ENCODE results near the gene CCNA1. TPM values are rescaled to one million over a fixed set of nuclear protein-coding genes. Genes with fewer than 3 reads are reported as not detected.
A peak's percentile ranks its signal among the peaks of the same experiment; 100 is the strongest.

The CCNA1 gene
- total RNA-seq, 1 donor from 2014 or later, result not detected

DNA sequence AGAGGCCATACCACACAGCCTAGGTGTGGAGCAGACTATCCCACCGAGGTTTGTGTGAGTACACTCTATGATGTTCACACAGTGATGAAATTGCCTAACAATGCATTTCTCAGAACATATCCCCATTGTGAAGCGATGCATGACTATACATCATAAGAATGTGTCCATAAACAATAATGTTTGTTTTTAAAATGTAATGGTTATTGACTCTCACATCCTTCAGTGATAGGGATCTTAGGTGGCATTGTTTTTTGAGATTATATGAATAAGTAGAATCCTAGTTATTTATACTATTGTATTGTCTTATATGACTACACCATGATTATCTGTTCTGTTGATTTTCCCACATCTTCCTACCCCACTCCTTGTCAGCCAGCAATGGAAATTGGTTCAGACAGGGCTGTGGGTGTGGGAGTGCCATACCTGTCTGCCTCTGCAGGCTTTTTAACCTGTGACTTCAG, 13.6 kb downstream of the CCNA1 start:
- no peak for ATAC-seq (ENCODE audit: poor library complexity)
- intact Hi-C loops (cut with DNase I), result no loop called here
- no peak for DNase-seq

DNA sequence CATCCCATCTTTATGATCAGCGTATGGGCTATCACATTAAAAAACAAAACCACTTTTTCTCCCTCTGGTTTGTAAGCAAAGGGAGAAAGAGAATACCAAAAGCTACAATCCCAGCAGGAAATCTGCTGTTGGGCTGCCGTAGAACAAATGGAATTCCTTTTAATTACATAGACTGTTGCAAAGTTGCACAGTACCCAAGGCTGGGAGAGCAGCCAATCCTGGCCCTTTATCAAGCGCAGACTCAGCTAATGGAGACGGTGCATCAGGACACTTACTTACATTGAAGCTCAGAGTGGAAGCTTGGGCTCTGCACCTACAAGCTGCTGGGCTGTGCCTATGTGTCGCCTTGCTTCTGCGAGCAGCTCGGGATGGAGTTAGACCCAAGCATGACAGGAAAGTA, 15.2 kb downstream of the CCNA1 start:
- ATAC-seq (ENCODE audit: poor library complexity), result no peak

DNA sequence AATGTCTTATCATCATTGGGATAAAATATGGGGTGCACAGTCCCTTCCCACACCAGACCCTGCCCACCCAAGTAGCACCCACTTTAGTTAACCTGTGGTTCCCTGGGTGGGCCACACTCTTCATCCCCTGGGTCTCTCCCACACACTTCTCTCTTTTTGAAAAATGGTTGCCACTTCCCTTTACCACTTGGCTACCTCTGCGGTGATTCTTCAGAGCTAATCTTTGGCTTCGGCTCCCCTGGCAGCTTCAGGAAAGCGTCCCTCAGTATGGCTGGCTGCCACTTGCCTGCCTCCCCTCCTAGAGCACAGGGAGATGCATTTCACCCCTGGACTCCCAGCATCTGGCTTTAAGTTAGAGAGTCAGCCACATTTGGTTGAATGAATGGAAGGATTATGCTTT, 18.2 kb downstream of the CCNA1 start:
- DNase-seq (no peak), ATAC-seq (ENCODE audit: poor library complexity) (no peak)
- intact Hi-C loops (cut with DNase I), result no loop called here

More for the DNA sequence above, 15.2 kb downstream of the CCNA1 start:
- no peak for DNase-seq
- intact Hi-C loops (cut with DNase I), result no loop called here

DNA sequence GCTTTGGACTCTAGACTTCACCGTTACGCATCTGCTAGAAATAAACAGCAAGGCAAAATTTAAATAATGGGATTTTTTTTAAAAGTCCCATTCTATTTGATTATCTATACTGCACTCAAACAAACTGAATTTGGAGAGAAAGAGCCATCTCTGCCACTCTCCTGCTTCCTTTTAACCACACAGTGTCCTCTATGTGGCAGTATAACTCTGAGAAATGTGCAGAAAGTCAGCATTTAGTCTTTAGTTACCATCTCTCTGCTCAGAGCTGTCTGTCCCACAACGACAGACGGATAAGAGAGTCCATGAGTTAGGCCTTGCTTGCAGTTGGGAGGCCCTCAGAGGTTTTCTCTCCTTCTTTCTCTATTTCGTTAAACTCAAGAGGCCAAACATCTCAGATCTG, 21.2 kb downstream of the CCNA1 start:
- ATAC-seq (ENCODE audit: poor library complexity), result peak; percentile 82
- no peak for DNase-seq
- intact Hi-C loops (cut with DNase I), result no loop called here

DNA sequence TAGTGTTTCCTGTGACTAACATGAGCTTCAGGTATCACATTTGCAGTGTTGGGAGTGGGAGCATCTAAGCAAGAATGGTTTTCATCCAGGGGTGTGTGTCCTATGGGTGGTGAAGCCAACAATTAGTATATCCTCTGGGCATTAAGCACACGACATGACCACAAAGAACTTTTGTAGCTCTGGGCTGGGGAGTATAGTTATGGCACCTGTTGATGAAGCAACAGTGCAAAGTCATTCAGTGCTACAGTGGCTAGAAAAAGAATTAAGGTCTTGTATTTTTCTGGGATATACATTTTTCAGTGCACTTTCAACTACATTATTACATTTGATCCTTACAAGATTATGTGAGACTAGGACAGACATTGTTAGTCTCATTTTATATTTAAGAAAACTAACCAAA, 21.8 kb downstream of the CCNA1 start:
- ATAC-seq (ENCODE audit: poor library complexity), result no peak
- intact Hi-C loops (cut with DNase I), result no loop called here
- DNase-seq, result no peak

DNA sequence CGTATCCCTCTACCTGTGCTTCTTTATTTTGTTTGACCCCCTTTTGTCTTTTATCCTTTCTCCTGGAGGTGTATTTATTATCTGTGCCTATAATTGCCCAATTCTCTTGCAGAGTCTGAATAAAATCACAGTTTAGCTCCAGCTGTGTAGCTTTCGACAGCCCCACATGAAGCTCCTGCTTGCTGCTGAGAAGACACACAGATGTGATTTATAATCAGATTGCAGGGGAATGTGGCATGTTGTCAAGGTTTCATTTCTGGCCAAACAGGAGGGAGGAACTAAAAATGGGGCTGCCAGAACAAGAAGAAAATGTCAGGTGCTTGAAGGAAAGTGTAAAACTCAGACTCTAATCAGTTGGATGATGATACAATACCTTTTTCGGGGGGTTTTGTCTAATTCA, 22.7 kb downstream of the CCNA1 start:
- ATAC-seq (ENCODE audit: poor library complexity) (no peak), DNase-seq (no peak)
- intact Hi-C loops (cut with DNase I), result no loop called here

DNA sequence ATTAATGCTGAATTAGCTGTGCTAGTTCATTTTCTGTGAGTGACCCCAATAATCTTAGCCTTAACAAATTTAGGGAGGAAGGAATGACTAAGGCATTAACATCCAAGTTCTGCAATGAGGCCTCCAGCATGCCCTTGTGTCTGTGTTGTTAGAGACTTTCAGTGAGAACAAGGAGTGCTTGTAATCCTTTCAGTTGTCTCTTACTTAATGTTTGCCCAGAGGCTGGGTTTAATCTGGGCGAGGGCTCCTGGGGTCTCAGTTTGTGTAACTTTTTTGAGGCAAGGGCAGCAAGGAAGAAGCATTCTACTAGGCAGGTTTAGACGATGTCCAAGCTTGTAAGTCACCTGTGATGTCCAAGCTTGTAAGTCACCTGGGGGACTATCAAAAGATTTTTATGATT, 24.3 kb downstream of the CCNA1 start:
- intact Hi-C loops (cut with DNase I), result loop anchor here (2.0 kb wide), 1 partner anchor 278 kb away; no protein-coding TSS in a partner anchor
- DNase-seq, result no peak
- ATAC-seq (ENCODE audit: poor library complexity), result no peak

DNA sequence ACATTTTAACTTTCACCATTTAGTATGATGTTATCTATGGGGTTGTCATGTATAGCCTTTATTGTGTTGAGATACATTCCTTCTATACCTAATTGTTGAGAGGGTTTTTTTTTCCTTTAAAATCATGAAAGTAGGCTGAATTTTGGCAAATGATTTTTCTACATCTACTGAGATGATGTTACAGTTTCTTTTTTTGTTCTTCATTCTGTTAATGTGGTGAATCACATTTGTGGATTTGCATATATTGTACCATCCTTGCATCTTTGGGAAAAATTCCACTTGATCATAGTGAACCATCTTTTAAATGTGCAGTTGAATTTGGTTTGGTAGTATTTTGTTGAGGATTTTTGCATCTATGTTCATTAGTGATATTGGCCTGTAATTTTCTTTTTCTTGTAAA, 29.2 kb downstream of the CCNA1 start:
- DNase-seq, result no peak
- intact Hi-C loops (cut with DNase I), result no loop called here
- no peak for ATAC-seq (ENCODE audit: poor library complexity)

DNA sequence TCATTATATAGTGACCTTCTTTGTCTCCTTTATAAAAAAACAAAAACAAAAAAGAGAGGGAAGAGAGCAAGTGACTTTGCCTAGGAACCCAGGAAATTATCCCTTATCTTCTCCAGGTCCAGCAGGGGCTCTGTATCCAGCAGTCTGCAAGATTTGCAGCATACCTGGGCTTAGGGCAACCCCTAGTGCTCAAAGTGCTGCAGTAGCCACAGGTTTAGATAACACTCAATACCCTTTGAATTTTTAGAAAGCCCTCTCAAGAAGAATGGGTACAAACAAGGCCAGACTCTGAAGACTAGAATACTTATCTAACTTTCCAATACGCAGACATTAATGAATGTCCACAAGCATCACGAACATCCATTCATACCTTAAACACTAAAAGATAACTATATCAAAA, 43.2 kb downstream of the CCNA1 start:
- DNase-seq, result no peak
- no peak for ATAC-seq (ENCODE audit: poor library complexity)
- intact Hi-C loops (cut with DNase I), result no loop called here

DNA sequence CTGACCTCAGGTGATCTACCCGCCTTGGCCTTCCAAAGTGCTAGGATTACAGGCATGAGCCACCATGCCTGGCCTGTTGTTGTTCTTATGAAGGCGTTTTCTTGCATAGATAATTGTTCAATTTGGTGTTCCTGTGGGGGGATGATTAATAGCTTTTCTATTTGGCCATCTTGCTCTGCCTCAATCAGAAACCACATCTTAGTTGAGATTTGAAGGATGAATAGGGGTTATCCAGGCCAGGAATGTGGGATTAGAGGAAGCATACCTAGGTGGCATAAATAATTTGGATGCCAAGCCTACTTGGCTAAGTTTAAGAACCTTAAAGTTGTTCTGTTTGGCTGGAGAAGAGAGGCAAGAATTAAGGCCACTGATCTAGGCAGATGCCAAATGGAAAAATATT, 44.4 kb downstream of the CCNA1 start:
- DNase-seq, result no peak
- ATAC-seq (ENCODE audit: poor library complexity), result no peak
- intact Hi-C loops (cut with DNase I), result no loop called here

DNA sequence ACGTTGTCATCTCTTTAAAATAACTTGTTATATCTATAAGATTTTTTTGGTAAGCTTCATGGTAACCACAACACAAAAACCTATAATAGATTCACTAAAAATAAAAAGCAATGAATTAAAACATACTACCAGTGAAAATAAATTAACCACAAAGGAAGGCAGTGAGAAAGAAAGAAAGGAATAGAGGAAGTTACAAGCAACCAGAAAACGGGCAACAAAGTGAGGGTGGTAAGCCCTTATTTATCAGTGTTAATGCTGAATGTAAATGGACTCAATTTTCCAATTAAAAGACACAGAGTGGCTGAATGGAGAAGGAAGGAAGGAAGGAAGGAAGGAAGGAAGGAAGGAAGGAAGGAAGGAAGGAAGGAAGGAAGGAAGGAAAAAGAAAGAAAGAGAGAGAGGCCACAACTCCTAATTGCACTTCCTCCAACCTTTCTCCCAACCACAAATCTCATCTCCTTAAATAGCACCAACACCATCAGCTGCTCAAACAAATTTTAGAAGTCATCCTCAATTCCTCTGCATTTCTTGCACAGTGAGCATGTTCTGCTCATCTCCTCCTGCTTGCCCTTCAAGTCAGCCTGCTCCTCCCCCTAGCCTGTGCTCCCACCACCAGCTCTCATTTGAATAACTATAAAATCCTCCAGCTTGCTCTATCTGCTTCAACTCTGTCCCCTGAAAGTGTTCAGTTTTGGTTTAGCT, 48.6 kb downstream of the CCNA1 start:
- intact Hi-C loops (cut with DNase I), result no loop called here
- DNase-seq (no peak), ATAC-seq (ENCODE audit: poor library complexity) (no peak)

DNA sequence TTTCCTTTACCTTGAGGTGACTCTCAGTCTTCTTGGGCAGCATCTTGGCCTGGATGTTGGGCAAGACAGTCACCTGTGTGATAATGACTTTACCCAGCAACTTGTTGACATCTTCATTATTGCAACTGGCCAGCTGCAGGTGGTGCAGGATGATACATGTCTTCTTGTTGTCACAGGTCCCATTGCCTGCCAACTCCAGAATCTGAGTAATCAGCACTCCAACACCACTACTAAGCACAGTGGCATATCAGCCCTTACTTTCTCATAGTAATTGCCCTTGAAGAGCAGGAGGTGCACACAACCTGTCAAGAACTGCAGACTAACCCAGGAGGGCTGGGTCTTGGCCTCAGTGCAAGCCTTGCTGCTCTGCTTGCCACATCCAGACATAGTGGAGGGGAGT, 57.8 kb downstream of the CCNA1 start:
- intact Hi-C loops (cut with DNase I), result no loop called here
- DNase-seq (no peak), ATAC-seq (ENCODE audit: poor library complexity) (no peak)

Other genes starting within 250 kb of the CCNA1 start
- not detected for gene SOHLH2, start 217.9 kb upstream of the CCNA1 start, total RNA-seq
- 0.08 TPM for gene CCDC169, start 134.7 kb upstream of the CCNA1 start, total RNA-seq
- 35.2 TPM for gene SPART, start 86.1 kb upstream of the CCNA1 start, total RNA-seq
- gene SERTM1, start 241.5 kb downstream of the CCNA1 start, total RNA-seq, result 1.4 TPM